Measurements from ENCODE around the gene CSNK2B.

The CSNK2B gene

DNA sequence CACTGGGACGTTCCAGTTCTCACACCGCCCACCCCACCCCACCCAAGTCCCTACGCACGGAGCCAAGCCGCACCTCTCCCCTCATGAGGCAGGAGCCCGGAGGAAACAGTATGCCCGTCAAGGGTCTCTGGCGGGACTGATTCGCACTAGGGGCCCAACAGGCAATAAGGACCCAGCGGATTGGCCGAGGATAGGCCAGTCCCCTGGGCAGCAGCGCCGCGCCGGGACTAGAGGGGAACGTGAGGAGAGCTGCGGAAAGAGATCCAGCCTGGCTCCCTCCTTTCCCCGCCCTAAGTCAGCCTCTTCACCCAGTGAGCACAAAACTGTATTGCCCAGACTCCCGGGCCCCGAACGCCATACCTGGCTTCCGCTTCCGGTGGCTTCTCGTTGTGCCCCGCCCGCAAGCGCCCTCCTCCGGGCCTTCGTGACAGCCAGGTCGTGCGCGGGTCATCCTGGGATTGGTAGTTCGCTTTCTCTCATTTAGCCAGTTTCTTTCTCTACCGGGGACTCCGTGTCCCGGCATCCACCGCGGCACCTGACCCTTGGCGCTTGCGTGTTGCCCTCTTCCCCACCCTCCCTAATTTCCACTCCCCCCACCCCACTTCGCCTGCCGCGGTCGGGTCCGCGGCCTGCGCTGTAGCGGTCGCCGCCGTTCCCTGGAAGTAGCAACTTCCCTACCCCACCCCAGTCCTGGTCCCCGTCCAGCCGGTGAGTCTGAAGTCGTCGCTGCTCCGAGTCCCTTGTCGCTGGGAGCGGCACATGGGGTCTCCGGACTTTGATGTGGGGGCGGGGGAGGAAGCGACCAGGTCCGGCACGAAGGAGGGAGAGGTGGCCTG, at the start of gene CSNK2B:
Gene CSNK2B (plus strand): TSS at position 580 of the 836 bp plus-strand sequence. CDS start 752 bp downstream, outside the sequence.
- H3K36me3 ChIP-seq (ENCODE audit: control insufficient read depth, insufficient read depth, low read length, severe bottlenecking) = peaks cover 49% of the 10 kb centered on the region
- H3K27me3 ChIP-seq (replicated peaks; ENCODE audit: control insufficient read depth, insufficient read depth, low read length) = no peaks in the 10 kb centered on the region
- H3K4me3 ChIP-seq (ENCODE audit: low read length) = peak within 1 kb of the TSS; percentile 98
- peaks cover 30% of the 10 kb centered on the region for H3K4me1 ChIP-seq (ENCODE audit: control insufficient read depth, insufficient read depth, low read length)
- peak within 1 kb of the TSS; percentile 98 for H3K9ac ChIP-seq (ENCODE audit: low read length)
- H3K9me3 ChIP-seq (ENCODE audit: control insufficient read depth, low read length) = no peaks in the 10 kb centered on the region
- peak; percentile 99 for DNase-seq (ENCODE audit: low read depth)

DNA sequence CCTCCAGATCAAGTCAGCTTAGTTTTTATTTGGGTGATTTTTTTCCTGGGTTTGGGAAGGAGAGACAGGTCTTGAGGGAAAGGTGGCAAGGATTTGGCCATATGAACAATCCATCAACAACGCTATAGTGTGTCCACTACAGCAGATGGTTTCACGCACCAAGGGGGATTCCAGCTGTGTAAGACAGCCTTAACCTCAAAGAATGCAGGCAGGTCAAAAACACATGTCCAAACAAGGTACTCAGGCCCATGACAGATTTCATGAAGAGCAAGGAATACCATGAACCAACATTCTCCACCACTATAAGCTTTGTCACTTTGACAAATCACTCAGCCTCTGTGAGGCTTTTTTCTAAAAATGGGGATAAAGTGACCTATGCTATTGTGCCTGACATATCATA, 48.9 kb upstream of the CSNK2B start:
- no peaks in the 10 kb centered on the region for H3K36me3 ChIP-seq (ENCODE audit: control insufficient read depth, insufficient read depth, low read length, severe bottlenecking)
- H3K27me3 ChIP-seq (replicated peaks; ENCODE audit: control insufficient read depth, insufficient read depth, low read length) = no peaks in the 10 kb centered on the region
- DNase-seq (ENCODE audit: low read depth) = no peak
- H3K4me3 ChIP-seq (ENCODE audit: low read length) = no peak overlapping the region
- no peaks in the 10 kb centered on the region for H3K9me3 ChIP-seq (ENCODE audit: control insufficient read depth, low read length)
- peaks cover 7% of the 10 kb centered on the region for H3K4me1 ChIP-seq (ENCODE audit: control insufficient read depth, insufficient read depth, low read length)
- no peak overlapping the region for H3K9ac ChIP-seq (ENCODE audit: low read length)

DNA sequence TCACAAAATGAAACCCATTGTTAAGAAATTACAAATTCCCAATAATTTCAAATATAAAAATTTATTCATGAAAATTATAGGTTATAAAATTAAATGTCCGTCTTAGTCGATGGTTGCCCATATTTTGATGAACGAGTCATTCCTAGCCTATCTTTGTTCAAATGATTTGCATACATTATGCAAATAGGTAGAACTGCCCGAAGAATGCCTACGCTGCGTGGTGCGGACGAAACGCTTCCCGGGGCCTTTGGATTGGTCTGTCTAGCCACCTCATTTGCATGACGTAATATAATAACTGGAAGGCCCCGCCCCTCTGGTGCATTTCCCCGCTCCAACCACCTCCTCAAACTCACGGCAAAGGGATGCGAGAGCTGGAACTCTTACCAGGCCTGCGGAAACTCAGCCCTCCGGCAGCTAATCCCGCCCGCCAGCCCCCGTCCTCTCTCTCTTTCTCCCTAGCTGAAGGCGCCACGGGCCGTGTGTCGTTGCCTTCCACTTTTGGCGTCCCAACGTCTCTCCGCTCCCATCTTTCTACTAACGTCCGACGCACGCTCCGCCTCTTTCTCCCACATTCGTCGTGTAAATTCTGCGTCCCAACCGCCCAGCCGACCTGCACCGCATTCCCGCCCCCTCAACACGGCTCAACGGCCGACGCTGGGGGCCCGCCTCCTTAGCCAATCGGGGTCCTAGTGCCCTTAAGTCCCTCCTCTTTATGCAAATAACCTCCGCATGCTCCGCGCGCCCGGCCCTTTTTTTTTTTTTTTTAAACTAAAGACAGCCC, 45.9 kb upstream of the CSNK2B start:
- H3K9ac ChIP-seq (ENCODE audit: low read length) = peak overlapping the region; percentile 87
- H3K4me3 ChIP-seq (ENCODE audit: low read length) = peak overlapping the region; percentile 84
- H3K9me3 ChIP-seq (ENCODE audit: control insufficient read depth, low read length) = no peaks in the 10 kb centered on the region
- no peaks in the 10 kb centered on the region for H3K27me3 ChIP-seq (replicated peaks; ENCODE audit: control insufficient read depth, insufficient read depth, low read length)
- peak; percentile 99 for DNase-seq (ENCODE audit: low read depth)
- peaks cover 18% of the 10 kb centered on the region for H3K4me1 ChIP-seq (ENCODE audit: control insufficient read depth, insufficient read depth, low read length)
- peaks cover 24% of the 10 kb centered on the region for H3K36me3 ChIP-seq (ENCODE audit: control insufficient read depth, insufficient read depth, low read length, severe bottlenecking)

DNA sequence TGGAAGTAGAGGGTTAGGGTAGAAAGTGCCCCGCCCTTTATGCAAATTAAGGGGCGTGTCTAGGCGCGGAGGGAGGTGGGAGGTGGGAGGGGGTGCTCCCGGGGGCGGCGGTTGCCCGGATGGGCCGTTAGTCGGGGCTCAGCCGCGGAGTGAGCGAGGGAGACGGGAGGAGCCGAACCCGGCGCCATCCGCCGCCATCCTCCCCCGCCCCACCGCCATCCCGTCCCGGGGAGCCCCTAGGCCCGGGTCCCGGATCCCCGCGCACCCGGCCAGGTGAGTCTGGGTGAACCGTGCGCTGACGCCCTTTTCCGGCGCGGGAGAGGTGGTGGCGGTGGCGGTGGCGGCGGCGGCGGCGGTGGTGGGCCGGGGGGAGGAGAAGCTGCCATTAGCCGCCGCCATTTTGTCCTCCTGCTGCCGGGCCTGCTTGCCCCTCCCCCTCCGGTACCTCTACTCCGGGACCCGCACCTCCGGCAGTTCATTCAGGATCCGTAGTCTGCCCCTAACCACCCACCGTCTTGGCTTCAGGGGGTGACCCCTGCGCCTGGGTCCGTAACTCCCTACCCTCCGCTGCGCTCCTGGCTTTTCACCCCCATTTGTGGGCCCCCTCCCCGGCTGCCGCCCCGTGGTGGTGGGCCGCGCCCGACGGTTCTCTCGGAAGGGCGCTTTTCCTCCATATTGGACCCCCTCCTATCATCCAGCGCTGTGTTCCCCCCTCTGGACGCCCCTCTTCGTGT, 45.1 kb upstream of the CSNK2B start, which contains the start of gene PRRC2A:
Gene PRRC2A (plus strand): TSS at position 130 of the 734 bp plus-strand sequence. CDS start 2,075 bp downstream, outside the sequence.
- peak; percentile 83 for DNase-seq (ENCODE audit: low read depth)
- H3K4me3 ChIP-seq (ENCODE audit: low read length) = peak within 1 kb of the TSS; percentile 98
- H3K4me1 ChIP-seq (ENCODE audit: control insufficient read depth, insufficient read depth, low read length) = peaks cover 18% of the 10 kb centered on the region
- peaks cover 31% of the 10 kb centered on the region for H3K36me3 ChIP-seq (ENCODE audit: control insufficient read depth, insufficient read depth, low read length, severe bottlenecking)
- no peaks in the 10 kb centered on the region for H3K27me3 ChIP-seq (replicated peaks; ENCODE audit: control insufficient read depth, insufficient read depth, low read length)
- no peaks in the 10 kb centered on the region for H3K9me3 ChIP-seq (ENCODE audit: control insufficient read depth, low read length)
- H3K9ac ChIP-seq (ENCODE audit: low read length) = peak within 1 kb of the TSS; percentile 99

DNA sequence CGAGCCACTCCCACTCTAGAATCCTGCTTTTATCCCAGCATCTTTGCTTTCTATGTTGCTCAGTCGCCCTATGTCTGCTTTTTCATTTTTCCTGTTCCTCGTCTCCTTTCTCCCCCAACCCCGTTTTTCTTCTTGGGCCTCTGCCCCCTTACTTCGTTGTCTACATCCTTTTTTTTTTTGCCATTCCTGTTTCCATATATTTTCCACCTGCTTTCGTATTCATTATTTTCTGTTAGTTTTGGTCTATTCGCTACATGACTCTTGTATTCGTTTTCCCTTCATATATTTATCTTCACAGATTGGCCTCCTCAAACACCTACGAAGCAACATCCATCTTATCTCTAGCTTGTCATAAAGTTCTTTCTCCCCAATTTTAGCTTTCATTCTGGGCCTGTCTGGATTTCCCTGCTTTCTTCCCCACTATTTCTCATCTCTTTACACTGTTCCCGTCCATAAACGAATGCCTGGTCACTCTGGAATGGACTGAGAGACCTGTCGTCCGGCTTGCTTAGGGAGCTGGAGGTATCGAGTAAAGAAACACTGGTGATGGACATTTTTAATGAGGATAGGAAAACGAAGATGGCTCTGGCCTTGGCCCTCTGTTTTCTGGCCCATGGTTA, 44.5 kb upstream of the CSNK2B start:
- Histone ChIP-seq H3K27me3 (replicated peaks; ENCODE audit: control insufficient read depth, insufficient read depth, low read length) (no peaks in the 10 kb centered on the region), H3K36me3 (ENCODE audit: control insufficient read depth, insufficient read depth, low read length, severe bottlenecking) (peaks cover 38% of the 10 kb centered on the region), H3K9me3 (ENCODE audit: control insufficient read depth, low read length) (no peaks in the 10 kb centered on the region), H3K9ac (ENCODE audit: low read length) (peak overlapping the region; percentile 99), H3K4me3 (ENCODE audit: low read length) (peak overlapping the region; percentile 98), H3K4me1 (ENCODE audit: control insufficient read depth, insufficient read depth, low read length) (peaks cover 18% of the 10 kb centered on the region)
- peak; percentile 38 for DNase-seq (ENCODE audit: low read depth)

DNA sequence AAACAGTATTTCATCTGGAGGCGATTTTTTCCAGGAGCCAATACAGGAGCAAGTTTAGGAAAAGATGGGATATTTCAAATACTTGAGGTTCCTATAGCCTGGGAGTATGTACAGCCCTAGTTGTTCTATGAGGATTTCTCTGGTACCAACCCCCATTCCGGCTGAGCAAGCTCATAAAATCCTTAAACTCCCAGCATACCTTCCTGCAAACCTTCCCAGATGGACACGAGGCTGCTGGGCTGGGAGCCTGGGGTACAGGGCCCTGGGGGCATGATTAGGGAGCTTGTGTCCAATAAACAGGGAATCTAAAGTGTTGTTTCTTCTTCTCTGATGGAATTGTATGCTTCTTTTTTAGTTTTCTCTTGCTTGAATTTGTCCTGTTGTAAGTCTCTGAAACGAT, 43.9 kb upstream of the CSNK2B start:
- DNase-seq (ENCODE audit: low read depth) = peak; percentile 39
- H3K9me3 ChIP-seq (ENCODE audit: control insufficient read depth, low read length) = no peaks in the 10 kb centered on the region
- H3K27me3 ChIP-seq (replicated peaks; ENCODE audit: control insufficient read depth, insufficient read depth, low read length) = no peaks in the 10 kb centered on the region
- peak overlapping the region; percentile 99 for H3K9ac ChIP-seq (ENCODE audit: low read length)
- peak overlapping the region; percentile 98 for H3K4me3 ChIP-seq (ENCODE audit: low read length)
- H3K4me1 ChIP-seq (ENCODE audit: control insufficient read depth, insufficient read depth, low read length) = peaks cover 18% of the 10 kb centered on the region
- peaks cover 44% of the 10 kb centered on the region for H3K36me3 ChIP-seq (ENCODE audit: control insufficient read depth, insufficient read depth, low read length, severe bottlenecking)

DNA sequence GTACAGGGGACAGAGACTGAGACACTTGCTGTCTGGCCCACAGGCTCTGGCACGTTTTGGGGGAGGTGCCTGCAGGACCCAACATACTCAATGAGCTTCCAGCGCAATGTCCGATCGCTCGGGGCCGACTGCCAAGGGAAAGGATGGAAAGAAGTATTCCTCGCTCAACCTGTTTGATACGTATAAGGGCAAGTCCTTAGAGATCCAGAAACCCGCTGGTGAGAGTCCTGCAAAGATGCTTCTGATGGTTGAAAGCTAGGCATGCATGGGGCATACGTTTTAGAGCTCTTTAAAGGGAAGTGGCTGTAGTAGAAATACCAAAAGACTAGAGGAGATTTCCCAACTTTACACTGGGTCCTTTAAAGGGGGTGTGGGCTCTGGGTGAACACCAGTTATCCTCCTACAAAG, 43.2 kb upstream of the CSNK2B start:
- no peaks in the 10 kb centered on the region for H3K9me3 ChIP-seq (ENCODE audit: control insufficient read depth, low read length)
- H3K9ac ChIP-seq (ENCODE audit: low read length) = peak overlapping the region; percentile 99
- no peaks in the 10 kb centered on the region for H3K27me3 ChIP-seq (replicated peaks; ENCODE audit: control insufficient read depth, insufficient read depth, low read length)
- peak overlapping the region; percentile 98 for H3K4me3 ChIP-seq (ENCODE audit: low read length)
- peaks cover 51% of the 10 kb centered on the region for H3K36me3 ChIP-seq (ENCODE audit: control insufficient read depth, insufficient read depth, low read length, severe bottlenecking)
- no peak for DNase-seq (ENCODE audit: low read depth)
- peaks cover 18% of the 10 kb centered on the region for H3K4me1 ChIP-seq (ENCODE audit: control insufficient read depth, insufficient read depth, low read length)

DNA sequence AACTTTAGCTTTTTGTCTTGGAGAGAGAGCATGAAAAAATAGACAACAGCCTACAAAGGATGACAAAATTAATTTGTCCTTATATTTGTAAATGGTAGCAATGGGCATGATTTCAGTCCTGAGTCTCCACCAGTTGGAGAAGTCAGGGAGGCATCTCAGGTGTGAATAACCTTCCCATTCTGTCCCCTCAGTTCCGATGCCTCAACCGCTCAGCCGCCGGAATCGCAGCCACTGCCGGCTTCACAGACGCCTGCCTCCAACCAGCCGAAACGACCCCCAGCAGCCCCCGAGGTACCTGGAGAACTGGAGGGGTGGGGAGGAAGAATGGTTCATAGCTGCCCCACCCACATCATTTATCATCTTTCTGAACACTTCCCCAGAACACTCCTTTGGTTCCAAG, 41.8 kb upstream of the CSNK2B start:
- Histone ChIP-seq H3K27me3 (replicated peaks; ENCODE audit: control insufficient read depth, insufficient read depth, low read length) (no peaks in the 10 kb centered on the region), H3K9ac (ENCODE audit: low read length) (no peak overlapping the region), H3K4me1 (ENCODE audit: control insufficient read depth, insufficient read depth, low read length) (peaks cover 18% of the 10 kb centered on the region), H3K36me3 (ENCODE audit: control insufficient read depth, insufficient read depth, low read length, severe bottlenecking) (peaks cover 64% of the 10 kb centered on the region), H3K9me3 (ENCODE audit: control insufficient read depth, low read length) (no peaks in the 10 kb centered on the region), H3K4me3 (ENCODE audit: low read length) (no peak overlapping the region)
- no peak for DNase-seq (ENCODE audit: low read depth)

DNA sequence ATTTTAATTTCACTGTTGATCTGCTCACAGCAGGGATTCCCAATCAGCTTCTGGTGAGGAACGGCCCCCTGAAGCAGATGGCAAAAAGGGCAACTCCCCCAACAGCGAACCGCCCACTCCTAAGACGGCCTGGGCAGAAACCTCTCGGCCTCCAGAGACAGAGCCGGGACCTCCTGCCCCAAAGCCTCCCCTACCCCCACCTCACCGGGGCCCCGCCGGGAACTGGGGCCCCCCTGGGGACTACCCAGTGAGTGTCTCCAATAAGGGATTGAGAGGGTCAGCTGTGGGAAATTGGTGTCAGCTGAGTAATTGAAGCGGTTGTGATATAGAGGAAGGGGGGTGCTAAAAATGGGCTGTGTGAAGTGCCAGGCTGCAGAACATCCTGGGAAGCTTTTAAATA, 38.9 kb upstream of the CSNK2B start:
- Histone ChIP-seq H3K4me1 (ENCODE audit: control insufficient read depth, insufficient read depth, low read length) (peaks cover 11% of the 10 kb centered on the region), H3K4me3 (ENCODE audit: low read length) (no peak overlapping the region), H3K36me3 (ENCODE audit: control insufficient read depth, insufficient read depth, low read length, severe bottlenecking) (peaks cover 93% of the 10 kb centered on the region), H3K27me3 (replicated peaks; ENCODE audit: control insufficient read depth, insufficient read depth, low read length) (no peaks in the 10 kb centered on the region), H3K9me3 (ENCODE audit: control insufficient read depth, low read length) (no peaks in the 10 kb centered on the region), H3K9ac (ENCODE audit: low read length) (no peak overlapping the region)
- DNase-seq (ENCODE audit: low read depth) = no peak

DNA sequence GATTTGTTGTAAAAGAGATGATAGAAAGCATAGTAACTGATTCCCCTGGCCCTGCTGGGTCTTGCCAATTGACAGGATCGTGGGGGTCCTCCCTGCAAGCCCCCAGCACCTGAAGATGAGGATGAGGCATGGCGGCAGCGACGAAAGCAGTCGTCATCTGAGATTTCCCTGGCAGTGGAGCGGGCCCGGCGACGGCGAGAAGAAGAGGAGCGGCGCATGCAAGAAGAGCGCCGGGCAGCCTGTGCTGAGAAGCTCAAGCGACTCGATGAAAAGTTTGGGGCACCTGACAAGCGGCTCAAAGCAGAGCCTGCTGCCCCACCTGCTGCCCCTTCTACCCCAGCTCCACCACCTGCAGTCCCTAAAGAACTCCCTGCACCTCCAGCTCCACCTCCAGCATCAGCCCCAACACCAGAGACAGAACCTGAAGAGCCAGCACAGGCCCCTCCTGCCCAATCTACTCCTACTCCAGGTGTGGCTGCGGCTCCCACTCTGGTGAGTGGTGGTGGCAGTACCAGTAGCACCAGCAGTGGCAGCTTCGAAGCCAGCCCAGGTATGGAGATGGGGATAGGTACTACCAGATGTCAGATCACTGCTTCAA, 38.1 kb upstream of the CSNK2B start:
- Histone ChIP-seq H3K36me3 (ENCODE audit: control insufficient read depth, insufficient read depth, low read length, severe bottlenecking) (peaks cover 99% of the 10 kb centered on the region), H3K9me3 (ENCODE audit: control insufficient read depth, low read length) (no peaks in the 10 kb centered on the region), H3K4me1 (ENCODE audit: control insufficient read depth, insufficient read depth, low read length) (peaks cover 3% of the 10 kb centered on the region), H3K27me3 (replicated peaks; ENCODE audit: control insufficient read depth, insufficient read depth, low read length) (no peaks in the 10 kb centered on the region), H3K4me3 (ENCODE audit: low read length) (no peak overlapping the region), H3K9ac (ENCODE audit: low read length) (no peak overlapping the region)
- no peak for DNase-seq (ENCODE audit: low read depth)
